Measurements from ENCODE around the gene NUBPL.
"Not testable (repeated sequence)": the region's sequence is repeated elsewhere in the genome, so short reads cannot be mapped to it uniquely, and the experiment has no call there.

Gene NUBPL

DNA sequence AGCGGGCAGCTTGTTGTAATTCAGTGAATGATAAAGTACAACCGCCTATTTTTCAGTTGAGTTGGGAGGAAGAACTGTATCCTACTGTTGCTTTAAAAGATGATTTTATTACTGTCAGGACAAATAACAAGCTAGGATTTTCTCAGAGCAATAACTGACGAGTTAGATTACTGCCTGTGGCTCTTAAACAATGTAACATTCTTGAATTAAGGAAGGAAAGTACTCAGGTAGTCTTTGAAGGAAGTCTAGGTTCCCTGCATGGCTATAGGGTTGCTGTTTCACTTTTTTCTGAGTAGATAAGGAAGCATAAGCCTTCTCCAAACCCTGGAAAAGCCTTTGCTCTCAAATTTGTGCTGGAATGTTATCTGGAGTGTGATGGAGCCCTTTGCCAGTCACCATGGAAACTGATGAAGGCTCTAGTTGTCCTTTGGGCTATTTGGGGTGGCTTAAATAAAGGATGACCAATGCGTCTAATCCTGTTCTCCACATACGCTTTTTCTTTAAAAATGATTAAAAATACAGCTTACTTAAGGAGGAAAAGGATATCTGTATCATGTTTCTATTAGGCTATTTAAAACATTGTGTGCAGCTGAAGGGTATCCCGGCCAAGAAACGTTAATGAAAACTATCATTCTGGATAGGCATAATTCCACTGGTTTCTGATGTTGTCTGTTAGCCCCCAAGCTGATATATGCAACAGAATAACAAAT, 17.7 kb downstream of the NUBPL start:
- DNase-seq: no peak

DNA sequence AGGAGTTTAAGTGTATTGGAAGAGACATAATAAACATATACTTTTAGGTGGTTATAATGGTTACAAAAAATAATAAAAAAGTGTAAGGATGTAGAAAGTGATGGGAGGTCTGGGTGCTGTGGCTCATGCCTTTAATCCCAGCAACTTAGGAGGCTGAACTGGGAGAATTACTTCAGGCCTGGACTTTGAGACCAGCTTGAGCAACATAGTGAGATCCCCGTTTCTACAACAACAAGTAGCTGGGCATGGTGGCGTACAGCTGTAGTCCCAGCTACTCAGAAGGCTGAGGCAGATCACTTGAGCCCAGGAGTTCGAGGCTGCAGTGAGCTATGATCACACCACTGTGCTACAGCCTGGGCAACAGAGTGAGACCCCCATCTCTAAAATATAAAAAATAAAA, 19.0 kb downstream of the NUBPL start:
- no peak for DNase-seq

DNA sequence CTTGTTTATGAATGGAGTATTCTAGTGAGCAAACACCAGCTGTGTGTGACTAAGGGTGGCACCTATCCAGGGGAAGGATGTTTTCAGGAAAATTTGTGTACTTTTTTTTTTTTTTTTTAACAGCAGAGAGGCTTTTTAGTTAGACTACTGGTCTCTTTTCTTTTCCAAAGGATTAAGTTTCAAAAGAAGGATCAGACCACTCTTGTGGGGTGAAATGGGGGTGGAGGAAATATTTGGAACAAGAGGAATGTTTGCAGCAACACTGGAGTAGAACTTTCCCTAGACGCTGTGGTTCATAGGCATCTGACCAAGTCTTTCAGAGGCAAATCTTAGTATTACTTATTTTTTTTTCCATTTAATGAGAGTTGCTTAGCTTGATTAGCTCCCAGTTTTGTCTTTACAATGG, 21.1 kb downstream of the NUBPL start:
- no peak for DNase-seq

DNA sequence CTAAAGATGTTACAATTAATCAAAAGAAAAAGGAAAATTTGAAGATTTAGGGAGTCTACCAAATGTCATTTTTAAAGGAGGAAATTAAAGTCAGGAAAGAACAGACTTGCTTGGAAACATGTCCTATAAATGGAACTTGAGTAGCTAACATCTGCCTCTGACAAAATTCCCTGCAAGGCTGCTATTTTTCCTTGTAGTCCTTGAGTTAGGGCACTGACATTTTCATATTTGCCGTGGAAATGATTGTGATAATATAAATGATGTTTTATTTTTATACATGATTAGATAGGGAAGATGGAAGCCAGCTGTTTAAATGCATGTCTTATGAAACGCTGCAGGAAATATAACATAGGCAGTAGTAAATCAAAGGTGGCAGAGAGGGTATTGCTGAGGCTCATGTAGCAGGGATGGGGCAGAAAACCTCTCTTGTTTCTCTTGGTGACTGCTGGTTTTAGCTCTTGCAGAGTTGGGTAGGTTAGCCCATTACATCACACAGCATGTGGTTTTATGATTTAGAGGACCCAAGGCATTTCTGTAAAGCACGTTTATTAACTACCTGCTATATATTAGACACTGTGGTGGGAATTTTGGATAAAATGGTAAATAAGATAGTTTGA, 21.7 kb downstream of the NUBPL start:
- no peak for DNase-seq

DNA sequence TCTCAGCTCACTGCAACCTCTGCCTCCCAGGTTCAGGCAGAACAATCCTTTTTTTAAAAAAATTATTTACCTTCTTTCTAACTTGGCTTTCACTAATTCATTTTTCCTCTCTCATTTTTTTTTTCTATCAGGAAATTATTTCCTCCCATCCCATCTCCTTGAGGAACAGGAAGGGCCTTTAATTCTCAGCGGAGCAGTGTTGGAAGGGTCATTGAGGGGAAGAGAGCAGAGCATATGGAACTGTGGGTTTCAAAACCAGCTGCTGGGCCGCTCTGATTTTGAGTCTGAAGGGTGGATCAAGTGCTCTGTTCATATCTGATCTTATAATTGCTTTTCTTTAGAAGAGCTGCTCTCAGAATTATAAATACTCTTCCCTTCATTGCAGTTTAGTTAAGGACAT, 29.0 kb downstream of the NUBPL start:
- no peak for DNase-seq

DNA sequence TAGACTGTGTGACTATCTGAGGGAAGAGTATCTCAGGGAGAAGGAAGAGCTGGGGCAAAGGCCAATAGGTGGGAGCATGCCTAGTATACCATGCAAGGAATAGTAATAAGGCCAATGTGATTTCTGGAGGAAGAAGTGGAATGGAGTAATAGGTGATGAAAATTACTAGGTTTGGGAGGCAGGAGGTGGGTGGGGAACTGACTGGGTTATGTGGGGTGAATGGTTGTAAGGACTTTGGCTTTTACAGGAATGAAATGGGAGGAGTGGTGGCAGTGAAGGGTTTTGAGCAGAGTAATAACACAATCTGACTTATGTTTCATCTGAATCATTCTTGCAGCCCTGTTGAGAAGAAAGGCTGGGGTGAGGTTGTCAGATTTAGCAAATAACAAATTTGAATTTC, 30.9 kb downstream of the NUBPL start:
- no peak for DNase-seq

DNA sequence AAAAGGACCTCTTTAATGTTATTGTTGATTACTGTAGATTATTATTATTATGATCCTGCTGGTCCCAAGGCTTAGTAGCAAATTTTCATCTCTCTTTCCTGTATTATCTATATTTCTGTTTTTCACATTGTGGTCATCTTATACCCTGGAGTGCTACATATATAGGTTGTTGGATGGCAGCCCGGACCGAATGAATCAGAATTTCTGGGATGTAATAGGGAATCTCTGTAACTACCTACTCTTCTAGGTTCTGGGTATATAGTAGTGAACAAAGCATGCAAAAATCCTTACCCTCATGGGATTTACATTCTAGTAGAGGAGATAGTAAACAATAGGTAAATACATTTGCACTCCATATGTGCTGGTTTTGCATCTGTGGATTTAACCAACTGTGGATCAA, 31.4 kb downstream of the NUBPL start:
- no peak for DNase-seq

DNA sequence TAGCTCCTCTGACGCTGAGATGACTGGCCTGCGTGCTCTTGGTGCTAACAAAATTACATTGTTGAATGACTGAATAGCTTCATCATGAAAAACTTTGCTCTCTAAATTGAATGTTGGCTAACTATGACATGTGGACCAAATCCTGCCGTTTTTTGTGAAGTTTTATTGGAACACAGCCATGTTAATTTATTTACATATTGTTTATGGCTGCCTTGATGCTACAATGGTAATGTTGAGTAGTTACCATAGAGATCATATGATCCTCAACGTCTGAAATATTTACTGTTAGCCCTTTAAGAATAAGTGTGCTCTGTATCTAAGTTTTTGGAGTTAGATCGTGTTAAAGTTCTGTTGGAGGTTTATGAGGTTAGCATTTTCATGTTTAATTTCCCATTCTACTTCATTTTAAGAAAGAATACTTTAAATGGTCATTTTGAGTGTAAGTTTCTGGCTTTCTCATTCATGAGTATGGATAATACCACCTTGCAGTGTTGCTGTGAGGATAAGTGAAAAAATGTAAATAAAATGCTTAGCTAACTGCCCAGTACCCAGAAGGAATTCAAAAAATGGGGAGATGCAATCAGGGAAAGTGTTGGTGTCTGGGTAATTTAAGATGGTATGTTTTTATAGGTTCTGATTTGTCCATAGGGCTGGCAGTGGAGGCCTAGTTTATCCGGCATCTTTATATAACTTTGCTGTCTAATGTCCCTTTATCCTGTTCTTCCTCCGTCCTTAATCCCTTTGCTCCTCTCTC, 35.3 kb downstream of the NUBPL start:
- DNase-seq: no peak

DNA sequence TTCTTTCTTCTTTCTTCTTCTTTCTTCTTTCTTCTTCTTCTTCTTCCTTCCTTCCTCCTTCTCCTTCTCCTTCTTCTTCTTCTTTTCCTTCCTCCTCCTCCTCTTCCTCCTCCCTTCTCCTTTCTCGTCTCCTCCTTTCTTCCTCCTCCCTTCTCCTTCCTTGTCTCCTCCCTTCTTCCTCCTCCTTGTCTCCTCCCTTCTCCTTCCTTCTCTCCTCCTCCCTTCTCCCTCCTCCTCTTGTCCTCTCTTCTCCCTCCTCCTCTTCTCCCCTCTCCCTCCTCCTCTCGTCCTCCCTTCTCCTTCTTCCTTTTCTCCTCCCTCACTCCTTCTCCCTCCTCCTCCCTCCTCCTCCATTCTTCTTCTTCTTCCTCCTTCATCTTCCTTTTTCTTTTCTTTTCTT, 44.5 kb downstream of the NUBPL start:
- DNase-seq: no peak

DNA sequence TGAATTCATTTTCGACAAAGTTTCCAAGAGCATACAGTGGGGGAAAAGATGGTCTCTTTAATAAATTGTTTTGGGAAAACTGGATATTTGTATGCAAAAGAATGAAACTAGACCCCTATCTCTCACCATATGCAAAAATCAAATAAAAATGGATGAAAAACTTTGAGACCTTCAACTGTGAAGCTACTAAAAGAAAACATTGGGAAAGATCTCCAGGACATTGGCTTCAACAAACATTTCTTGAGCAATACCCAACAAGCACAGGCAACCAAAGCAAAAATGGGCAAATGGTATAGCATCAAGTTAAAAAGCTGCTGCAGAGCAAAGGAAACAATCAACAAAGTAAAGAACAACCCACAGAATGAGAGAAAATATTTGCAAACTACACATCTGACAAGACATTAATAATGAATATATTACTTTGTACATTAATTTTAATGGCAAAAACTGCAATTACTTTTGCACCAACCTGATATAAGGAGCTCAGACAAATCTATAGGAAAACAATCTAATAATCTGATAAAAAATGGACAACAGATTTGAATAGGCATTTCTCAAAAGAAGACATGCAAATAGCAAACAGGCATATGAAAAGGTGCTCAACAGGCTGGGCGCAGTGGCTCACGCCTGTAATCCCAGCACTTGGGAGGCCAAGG, 50.7 kb downstream of the NUBPL start:
- DNase-seq: no peak

DNA sequence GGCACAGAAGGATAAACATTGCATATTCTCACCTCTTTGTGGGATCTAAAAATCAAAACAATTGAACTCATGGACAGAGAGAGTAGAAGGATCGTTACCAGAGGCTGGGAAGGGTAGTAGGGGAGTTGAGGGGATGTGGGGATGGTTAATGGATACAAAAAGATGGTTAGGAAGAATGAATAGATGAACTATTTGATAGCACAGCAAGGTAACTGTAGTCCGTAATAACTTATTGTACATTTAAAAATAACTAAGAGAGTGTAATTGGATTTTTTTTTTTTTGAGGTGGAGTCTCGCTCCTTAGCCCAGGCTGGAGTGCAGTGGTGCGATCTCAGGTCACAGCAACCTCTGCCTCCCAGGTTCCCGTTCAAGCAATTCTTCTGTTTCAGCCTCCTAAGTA, 52.0 kb downstream of the NUBPL start:
- no peak for DNase-seq

DNA sequence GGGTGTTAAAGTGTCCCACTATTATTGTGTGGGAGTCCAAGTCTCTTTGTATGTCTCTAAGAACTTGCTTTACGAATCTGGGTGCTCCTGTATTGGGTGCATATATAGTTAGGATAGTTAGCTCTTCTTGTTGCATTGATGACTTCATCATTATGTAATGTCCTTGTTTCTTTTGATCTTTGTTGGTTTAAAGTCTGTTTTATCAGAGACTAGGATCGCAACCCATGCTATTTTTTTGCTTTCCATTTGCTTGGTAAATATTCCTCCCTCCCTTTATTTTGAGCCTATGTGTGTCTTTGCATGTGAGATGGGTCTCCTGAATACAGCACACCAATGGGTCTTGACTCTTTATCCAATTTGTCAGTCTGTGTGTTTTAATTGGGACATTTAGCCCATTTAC, 57.7 kb downstream of the NUBPL start:
- not testable (repeated sequence) for DNase-seq

DNA sequence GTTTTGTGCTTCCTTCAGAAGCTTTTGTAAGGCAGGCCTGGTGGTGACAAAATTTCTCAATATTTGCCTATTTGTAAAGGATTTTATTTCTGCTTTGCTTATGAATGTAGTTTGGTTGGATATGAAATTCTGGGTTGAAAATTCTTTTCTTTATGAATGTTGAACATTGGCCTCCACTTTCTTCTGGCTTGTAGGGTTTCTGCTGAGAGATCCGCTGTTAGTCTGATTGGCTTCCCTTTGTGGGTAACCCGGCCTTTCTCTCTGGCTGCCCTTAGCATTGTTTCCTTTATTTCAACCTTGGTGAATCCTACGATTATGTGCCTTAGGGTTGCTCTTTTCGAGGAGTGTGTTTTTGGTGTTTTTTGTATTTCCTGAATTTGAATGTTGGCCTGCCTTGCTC, 58.2 kb downstream of the NUBPL start:
- no peak for DNase-seq

DNA sequence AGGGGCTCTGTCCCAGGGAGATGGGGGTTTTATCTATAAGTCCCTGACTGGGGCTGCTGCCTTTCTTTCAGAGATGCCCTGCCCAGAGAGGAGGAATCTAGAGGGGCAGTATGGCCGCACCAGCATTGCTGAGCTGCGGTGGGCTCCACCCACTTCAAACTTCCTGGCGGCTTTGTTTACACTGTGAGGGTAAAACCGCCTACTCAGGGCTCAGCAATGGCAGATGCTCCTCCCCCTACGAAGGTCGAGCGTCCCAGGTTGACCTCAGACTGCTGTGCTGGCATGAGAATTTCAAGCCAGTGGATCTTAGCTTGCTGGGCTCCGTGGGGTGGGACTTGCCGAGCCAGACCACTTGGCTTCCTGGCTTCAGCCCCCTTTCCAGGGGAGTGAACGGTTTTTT, 59.7 kb downstream of the NUBPL start:
- DNase-seq: not testable (repeated sequence)

DNA sequence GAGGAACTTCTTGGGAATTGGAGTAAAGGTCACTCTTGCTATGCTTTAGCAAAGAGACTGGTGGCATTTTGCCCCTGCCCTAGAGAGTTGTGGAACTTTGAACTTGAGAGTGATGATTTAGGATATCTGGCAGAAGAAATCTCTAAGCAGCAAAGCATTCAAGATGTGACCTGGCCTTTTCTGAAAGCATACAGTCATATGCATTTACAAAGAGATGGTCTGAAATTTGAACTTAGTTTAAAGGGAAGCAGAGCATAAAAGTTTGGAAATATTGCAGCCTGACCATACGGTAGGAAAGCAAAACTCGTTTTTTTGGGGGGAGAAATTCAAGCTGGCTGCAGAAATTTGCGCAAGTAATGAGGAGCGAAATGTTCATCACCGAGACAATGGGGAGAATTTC, 60.9 kb downstream of the NUBPL start:
- DNase-seq: no peak

DNA sequence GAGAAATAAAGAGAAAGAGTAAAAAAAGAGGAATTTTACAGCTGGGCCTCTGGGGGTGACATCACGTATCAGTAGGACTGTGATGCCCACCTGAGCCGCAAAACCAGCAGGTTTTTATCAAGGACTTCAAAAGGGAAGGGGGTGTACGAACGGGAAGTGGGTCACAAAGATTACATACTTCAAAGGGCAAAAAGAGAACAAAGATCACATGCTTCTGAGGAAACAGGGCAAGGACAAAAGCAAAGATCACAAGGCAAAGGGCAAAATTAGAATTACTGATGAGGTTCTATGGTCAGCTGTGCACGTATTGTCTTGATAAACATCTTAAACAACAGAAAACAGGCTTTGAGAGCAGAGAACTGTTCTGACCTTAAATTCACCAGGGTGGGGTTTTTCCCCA, 91.7 kb downstream of the NUBPL start:
- DNase-seq: not testable (repeated sequence)

DNA sequence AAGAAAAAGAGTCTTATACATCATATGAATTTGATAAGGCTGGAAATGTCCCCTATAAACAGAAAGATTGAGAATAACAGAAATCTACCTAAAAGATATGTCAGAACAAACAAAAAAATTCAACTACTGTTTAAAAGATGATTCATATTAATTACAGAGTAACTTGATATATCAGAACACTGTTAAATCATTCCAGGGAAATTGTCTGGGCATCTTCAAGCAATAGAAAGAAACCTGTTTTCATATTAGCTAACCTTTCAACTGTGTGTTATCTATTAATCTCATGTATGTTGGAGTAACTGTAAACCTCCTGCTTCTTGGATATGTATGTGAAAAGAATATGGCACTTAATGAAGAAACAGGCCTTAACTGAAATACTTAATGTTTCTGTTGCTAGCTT, 96.7 kb downstream of the NUBPL start:
- DNase-seq: no peak

DNA sequence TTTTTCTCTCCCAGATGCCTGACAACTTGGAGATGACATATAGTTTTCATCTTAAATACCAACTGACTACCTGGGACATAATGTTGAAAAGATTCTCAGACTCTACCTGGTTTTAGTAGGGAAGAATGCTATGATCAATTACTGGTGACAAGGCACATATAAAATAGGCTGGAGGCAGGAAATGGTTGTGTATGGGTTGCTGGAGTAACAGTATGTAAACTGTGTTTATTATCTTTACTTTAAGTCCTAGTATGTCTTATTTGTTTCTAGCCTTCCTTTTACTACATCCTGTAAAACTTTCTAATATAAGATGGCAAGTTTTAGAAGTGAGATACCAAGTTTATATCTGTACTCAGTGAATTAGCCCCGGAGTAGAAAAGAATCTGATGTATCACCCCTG, 98.1 kb downstream of the NUBPL start:
- no peak for DNase-seq

DNA sequence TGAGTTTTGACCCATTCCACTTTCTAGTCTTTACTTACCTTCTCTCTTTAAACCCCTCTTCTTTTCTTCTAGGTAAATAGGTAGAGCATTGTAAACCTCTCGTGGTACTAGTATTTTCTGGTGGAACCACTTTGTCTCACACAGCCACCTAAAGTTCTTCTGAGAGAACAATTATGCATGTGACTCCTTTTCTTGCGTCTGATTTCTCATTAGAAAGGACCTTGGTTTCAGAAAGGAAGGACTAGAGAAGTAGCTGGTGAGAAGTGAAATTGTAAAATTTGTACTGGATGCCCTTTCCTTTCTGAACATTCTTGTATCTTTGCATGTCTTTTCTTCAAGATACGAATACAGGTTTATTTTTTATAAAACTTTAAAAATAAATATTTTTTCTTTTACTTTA, 99.0 kb downstream of the NUBPL start:
- DNase-seq: no peak

DNA sequence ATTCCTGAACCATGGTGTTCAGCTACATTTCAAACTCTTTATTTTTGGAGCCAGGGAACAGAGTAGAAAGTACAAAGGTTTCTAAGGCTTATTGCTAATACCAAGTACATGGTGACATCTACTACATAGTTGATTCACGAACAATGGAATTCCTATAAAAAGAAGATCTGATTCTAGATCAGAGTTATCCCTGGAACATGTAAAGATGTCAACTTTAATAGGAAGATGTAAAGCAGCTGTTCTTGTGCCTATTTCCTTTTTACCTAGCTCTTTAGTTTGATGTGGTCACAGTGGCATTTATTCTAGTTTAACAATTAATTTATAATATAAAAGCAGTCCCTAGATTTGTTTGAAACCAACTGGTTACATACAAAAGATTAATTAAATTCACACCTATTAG, 99.5 kb downstream of the NUBPL start:
- no peak for DNase-seq

DNA sequence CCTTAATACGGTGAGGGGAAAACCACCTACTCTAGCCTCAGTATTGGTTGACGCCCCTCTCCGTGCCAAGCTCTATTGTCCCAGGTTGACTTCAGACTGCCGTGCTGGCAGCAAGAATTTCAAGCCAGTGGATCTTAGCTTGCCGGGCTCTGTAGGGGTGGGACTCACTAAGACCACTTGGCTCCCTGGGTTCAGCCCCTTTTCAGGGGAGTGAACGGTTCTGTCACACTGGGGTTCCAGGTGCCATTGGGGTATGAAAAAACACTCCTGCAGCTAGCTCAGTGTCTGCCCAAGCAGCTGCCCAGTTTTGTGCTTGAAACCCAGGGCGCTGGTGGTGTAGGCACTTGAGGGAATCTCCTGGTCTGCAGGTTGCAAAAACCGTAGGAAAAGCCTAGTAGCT, 107.1 kb downstream of the NUBPL start:
- no peak for DNase-seq

DNA sequence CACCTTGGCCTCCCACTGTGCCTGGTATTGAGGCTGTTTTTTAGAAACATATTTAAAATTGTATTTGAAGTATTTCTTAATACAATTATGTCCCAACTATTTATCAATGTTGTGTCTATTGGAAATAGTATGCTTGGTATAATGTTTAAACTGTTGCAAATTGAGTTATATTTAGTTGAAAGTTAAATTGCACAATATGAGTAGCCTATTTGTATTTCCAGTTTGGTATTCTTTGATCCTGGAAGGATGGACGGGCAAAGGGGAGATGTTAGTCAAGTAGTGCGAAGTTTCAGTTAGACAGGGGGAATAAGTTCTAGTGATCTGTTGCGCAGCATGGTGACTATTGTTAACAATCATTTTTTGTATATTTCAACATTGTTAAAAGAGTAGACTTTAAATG, 111.5 kb downstream of the NUBPL start:
- DNase-seq: no peak

DNA sequence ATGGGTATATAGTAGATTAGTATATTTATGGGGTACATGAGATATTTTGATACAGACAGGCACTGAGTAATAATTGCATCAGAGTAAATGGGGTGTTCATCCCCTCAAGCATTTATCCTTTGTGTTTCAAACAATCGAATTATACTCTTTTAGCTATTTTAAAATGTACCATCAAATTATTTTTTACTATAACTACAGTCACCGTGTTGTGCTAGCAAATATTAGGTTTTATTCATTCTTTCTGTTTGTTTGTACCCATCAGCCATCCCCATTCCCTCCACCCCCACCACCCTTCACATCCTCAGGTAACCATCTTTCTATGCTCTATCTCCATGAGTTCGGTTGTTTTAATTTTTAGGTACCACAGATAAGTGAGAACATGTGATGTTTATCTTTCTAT, 115.8 kb downstream of the NUBPL start:
- no peak for DNase-seq

DNA sequence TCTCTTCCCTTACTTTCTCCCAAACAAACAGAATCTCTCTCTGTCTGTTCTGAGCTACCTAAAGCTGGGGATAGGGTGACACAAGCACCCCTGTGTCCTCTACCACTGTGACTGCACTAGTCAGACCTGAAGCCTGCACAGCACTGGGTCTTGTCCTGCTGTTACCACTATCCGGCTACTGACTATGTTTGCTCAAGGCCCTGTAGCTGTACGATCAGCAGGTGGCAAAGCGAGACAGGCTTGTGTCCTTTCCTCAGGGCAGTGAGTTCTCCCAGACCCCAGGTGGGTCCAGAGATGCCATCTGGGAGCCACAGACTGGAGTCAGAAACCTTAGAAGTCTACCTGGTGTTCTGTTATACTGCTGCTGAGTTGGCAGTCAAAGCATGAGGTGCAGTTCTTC, 116.4 kb downstream of the NUBPL start:
- no peak for DNase-seq
